ACC112 (cell line): ENCODE results near the gene TBX20.
"Not testable (repeated sequence)": the region's sequence is repeated elsewhere in the genome, so short reads cannot be mapped to it uniquely, and the experiment has no call there.

Source experiments
- H2AFZ ChIP-seq: fragments of 200-600 bp; sonication (generic); one replicate; pipeline ENCODE4 v1.6.0; 2017; ENCODE audit warnings: antibody characterized with exemption, low read length; ENCODE audit not compliant: unreplicated experiment
- H3K27ac ChIP-seq: fragments of 200-600 bp; sonication (generic); 2 replicates; pipeline ENCODE4 v1.5.1; 2014; ENCODE audit warnings: low read depth, mild to moderate bottlenecking, antibody characterized with exemption, low read length, moderate library complexity
- H3K27me3 ChIP-seq: fragments of 200-600 bp; sonication (generic); 2 replicates; pipeline ENCODE4 v1.6.1; 2014; ENCODE audit warnings: mild to moderate bottlenecking, antibody characterized with exemption, low read length, moderate library complexity, mixed read lengths; ENCODE audit not compliant: insufficient read depth
- H3K36me3 ChIP-seq: fragments of 200-600 bp; sonication (generic); 2 replicates; pipeline ENCODE4 v1.6.1; 2016; ENCODE audit warnings: mild to moderate bottlenecking, antibody characterized with exemption, low read length, moderate library complexity, mixed read lengths; ENCODE audit not compliant: insufficient read depth
- H3K4me1 ChIP-seq: fragments of 200-600 bp; sonication (generic); one replicate; pipeline ENCODE4 v1.6.1; 2016; ENCODE audit warnings: low read length, mixed read lengths; ENCODE audit not compliant: insufficient read depth, unreplicated experiment, control insufficient read depth
- H3K4me3 ChIP-seq: fragments of 200-600 bp; sonication (generic); 2 replicates; pipeline ENCODE4 v1.5.1; 2014; ENCODE audit warnings: mild to moderate bottlenecking, low read depth, low read length
- H3K79me2 ChIP-seq: fragments of 200-600 bp; sonication (generic); one replicate; pipeline ENCODE4 v1.6.0; 2016; ENCODE audit warnings: low read length; ENCODE audit not compliant: control insufficient read depth, unreplicated experiment, insufficient read depth

TBX20 gene

DNA sequence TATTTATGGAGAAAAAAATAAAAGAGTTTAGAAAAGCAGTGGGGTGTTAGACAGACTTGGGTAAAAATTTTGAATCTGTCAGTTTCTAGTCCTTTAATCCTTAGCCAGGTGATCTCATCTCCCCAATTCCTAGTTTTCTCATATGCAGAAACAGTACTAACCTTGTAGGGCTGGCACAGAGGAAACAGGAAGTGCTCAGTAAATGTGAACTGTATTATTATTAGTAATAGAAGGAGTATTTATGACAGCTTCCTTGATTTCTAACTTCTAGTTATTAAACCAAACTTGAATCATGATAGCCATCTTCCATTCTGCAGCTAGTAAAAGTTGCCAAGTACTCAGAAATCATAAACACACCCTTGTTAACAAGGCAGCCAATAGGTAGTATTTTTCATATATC lies 12.5 kb downstream of the TBX20 start:
- H3K4me3 ChIP-seq = no peak overlapping the region
- H3K79me2 ChIP-seq = no peaks in the 10 kb centered on the region
- no peaks in the 10 kb centered on the region for H3K4me1 ChIP-seq
- H3K27me3 ChIP-seq = peaks cover 40% of the 10 kb centered on the region
- no peak overlapping the region for H3K27ac ChIP-seq
- H2AFZ ChIP-seq = no peak overlapping the region
- H3K36me3 ChIP-seq = no peaks in the 10 kb centered on the region

DNA sequence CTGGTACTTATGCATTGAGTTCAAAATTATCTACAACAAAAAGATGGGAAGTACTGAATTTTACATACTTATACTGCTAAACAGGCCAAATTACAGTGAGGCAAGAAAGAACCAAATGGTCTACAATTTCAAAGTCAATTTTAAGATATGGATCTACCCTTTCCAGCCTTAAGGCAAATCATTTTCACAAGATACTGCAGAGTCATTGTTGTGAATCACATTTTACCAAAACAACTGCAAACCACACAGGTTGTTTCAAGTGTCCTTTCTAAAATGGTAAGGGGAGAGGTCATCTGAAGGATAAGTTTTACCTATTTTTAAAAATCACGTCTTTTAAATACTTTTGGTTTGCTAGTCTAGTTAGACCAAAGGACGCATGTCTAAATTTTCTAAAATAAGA lies 12.9 kb downstream of the TBX20 start:
- not testable (repeated sequence) for H3K27ac ChIP-seq, H3K4me1 ChIP-seq, H3K4me3 ChIP-seq, H3K79me2 ChIP-seq, H2AFZ ChIP-seq, H3K36me3 ChIP-seq
- H3K27me3 ChIP-seq = peaks cover 36% of the 10 kb centered on the region

DNA sequence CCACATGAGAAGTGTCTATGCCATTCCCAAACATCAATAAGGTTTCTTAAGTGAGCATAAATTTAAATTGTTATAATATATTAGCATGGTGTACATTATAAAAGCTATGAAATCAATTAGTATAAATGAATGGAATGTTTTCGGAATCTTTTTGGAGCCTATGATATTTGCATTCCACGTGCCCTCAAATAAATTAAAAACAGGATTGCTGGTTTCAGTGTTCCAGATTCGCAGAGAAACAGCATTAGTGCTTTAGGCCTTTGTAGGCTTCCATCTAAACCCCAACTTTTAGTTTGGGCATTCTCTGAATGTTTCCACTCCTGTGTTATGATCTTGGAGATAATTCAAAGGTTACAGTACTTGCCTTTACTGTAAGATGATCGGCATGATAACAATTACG lies 15.4 kb downstream of the TBX20 start:
- H3K79me2 ChIP-seq, H2AFZ ChIP-seq, H3K4me1 ChIP-seq, H3K36me3 ChIP-seq, H3K27ac ChIP-seq, H3K4me3 ChIP-seq: not testable (repeated sequence)
- peaks cover 11% of the 10 kb centered on the region for H3K27me3 ChIP-seq

DNA sequence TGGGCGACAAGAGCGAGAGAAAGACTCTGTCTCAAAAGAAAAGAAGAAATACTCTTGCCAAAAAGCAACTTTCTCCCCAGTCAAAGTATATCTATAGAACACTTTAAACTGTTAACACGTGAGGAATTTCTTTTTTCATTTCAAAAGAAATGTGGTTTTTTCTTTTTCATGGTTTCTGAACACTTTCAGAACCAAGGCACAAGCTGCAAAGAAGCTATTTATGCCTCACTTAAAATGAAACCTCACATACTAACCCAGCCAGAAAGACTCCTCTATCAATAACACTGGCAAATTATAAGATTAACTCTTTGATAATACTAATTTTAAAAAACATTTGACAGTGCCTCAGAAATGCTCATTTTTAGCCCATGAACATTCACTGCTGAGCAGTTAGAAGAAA lies 20.9 kb downstream of the TBX20 start:
- Histone ChIP-seq H2AFZ (no peak overlapping the region), H3K27ac (no peak overlapping the region), H3K4me1 (no peaks in the 10 kb centered on the region), H3K79me2 (no peaks in the 10 kb centered on the region), H3K36me3 (no peaks in the 10 kb centered on the region), H3K27me3 (no peaks in the 10 kb centered on the region; the same call in 1 of the 2 replicates), H3K4me3 (no peak overlapping the region)

DNA sequence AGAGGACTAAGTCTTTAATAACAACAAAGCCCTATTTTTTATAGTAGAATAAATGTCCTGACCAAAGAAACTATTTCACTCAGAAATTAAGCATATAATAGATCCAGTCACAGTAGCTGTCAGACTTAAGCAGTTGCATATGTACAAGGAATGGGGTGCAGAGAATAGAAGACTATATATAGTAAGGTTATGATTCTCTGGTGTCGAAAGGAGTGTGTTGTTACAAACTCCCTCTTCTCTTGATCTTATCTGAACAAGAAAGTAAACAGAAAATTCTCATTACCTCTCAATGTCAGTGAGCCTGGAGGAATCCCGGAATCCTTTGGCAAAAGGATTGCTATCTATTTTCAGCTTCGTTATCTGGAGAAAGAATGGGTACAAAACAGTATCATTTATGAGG lies 22.7 kb downstream of the TBX20 start:
- H3K4me1 ChIP-seq, H3K4me3 ChIP-seq, H3K27ac ChIP-seq, H3K36me3 ChIP-seq, H2AFZ ChIP-seq, H3K79me2 ChIP-seq, H3K27me3 ChIP-seq: not testable (repeated sequence)

DNA sequence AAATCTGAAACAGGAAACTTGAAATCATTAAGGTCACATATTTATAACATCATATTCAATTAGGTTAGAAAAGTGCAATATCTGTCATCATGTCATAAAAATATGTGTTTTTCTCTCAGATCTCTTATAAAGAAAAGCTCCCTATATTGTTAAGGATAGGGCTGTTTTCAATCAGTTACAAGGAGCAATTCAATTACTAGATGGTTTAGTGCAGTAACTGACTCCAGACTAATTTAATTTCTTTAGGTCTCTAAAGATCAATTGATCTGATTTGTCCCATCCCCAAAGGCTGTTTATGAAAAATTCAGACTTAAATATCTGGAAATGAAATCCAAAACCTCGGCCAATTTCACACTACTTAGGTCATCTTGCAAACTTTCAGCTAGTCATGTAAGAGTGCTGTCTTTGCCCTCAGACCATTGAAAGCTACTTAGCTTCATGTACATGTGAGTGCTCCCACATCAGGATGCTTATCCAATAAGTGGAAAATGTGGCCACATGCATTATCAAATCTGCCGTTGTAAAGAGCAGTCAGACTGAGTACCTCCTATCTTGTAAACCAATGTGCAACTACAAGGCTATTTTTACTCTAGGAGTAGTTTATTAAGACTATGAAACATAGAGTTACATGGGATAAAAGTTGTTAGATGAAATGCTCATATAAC lies 24.7 kb downstream of the TBX20 start:
- not testable (repeated sequence) for H3K4me3 ChIP-seq, H3K27ac ChIP-seq, H3K36me3 ChIP-seq

DNA sequence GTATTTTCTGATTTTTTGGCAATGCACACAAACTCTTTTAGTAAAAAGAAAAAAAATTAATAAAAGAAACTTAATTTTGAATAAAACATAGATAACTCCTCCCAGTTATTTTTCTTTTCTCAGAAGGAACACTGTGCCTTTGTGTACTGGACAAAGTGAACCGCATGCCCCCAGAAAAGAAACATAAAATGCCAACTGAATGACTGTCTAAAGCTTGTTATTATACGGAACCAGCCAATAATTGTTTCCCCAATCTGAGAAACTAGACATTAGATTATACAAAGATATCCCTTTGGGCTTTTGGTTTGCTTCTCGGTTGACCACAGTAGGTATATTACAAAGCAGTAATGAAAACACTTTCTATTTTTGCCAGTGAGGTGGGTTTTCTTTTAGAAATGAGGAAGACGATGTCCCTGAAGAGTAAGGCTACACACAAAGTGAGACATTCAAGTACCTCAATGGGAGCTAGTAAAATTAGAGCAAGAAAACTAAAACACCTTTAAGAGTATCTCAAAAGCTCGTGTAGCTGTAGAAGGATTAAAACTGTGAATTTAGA lies 25.3 kb downstream of the TBX20 start:
- not testable (repeated sequence) for H3K36me3 ChIP-seq, H2AFZ ChIP-seq, H3K79me2 ChIP-seq, H3K27me3 ChIP-seq, H3K4me1 ChIP-seq, H3K4me3 ChIP-seq, H3K27ac ChIP-seq

More for the DNA sequence above, 24.7 kb downstream of the TBX20 start:
- H3K27me3 ChIP-seq, H3K4me1 ChIP-seq, H3K79me2 ChIP-seq, H2AFZ ChIP-seq: not testable (repeated sequence)

DNA sequence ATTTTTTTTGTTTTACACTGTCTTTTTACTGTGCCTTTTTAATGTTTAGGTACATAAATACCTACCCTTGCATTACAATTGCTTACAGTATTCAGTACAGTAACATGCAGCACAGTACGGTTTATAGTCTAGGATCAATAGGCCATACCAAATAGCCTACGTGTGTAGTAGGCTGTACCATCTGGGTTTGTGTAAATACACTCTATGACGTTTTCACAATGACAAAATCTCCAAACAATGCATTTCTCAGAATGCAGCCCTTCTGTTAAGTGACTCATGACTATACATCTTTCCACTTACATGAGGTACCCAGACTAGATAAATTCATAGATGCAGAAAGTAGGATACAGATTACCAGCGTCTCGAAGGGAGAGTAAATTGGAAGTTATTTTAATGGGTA lies 26.5 kb downstream of the TBX20 start:
- not testable (repeated sequence) for H2AFZ ChIP-seq, H3K4me1 ChIP-seq, H3K79me2 ChIP-seq, H3K36me3 ChIP-seq, H3K27me3 ChIP-seq, H3K4me3 ChIP-seq, H3K27ac ChIP-seq

DNA sequence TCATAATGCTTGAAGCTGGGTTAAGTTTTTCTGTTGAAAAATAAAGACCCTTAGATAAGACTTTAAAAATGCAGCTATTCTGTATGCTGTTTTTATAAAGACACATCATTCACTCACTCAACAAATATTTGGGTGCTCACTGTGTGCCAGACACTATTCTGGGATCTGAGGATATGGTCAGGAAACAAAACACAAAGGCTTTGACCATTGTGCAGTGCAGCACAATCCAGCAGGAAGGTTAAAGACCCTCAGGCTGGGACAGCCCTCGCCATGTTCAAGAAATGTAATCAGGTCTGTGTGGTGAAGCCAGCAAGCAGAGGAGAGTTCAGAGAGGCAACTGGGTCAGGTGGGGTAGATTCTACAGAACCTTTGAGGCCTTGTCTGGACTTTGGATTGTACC lies 31.5 kb downstream of the TBX20 start:
- H3K27me3 ChIP-seq, H3K36me3 ChIP-seq, H3K4me3 ChIP-seq, H3K27ac ChIP-seq, H3K79me2 ChIP-seq, H2AFZ ChIP-seq, H3K4me1 ChIP-seq: not testable (repeated sequence)

DNA sequence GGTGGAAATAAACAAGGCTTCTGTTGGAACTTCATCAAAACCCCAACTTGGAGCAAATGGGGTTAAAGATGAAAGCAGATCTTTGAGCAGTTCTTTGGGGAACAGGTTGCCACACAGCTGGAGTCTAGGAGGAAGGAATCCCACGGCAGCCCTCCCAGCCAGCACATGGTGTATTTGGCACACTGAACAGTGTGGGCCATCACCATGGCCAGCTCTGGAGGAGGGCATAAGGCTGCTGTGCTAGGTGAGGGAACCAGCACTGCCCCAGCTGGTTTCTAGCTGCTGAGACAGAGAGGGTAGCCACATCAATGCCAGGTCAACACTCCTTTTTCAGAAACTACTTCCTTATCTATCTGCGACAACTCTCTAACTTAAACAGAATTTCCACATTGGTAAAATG lies 33.7 kb downstream of the TBX20 start:
- not testable (repeated sequence) for H3K4me1 ChIP-seq, H3K27me3 ChIP-seq, H3K79me2 ChIP-seq, H3K27ac ChIP-seq, H2AFZ ChIP-seq, H3K4me3 ChIP-seq, H3K36me3 ChIP-seq

DNA sequence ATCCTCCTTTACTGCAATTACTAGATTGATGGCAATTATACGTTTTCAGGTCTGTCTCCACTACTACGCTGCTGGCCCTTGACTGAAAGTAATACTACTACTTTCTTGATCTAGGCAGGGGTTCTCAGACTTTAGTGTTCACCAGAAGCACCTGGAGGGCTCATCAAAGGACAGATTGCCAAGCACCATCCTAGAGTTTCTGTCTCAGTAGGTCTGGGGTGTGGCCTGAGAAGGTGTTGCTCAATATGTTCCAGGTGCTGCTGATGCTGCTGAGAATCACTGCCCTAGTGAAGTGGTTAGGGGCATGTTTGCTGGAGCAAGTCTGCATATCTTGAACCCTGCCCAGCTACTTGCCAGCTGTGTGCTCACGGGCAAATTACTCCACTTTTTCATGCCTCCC lies 37.9 kb downstream of the TBX20 start:
- H3K79me2 ChIP-seq, H3K27me3 ChIP-seq, H3K4me3 ChIP-seq, H3K27ac ChIP-seq, H3K36me3 ChIP-seq, H3K4me1 ChIP-seq, H2AFZ ChIP-seq: not testable (repeated sequence)
